Measurements from ENCODE around the gene RAB11FIP4.

RAB11FIP4 gene

DNA sequence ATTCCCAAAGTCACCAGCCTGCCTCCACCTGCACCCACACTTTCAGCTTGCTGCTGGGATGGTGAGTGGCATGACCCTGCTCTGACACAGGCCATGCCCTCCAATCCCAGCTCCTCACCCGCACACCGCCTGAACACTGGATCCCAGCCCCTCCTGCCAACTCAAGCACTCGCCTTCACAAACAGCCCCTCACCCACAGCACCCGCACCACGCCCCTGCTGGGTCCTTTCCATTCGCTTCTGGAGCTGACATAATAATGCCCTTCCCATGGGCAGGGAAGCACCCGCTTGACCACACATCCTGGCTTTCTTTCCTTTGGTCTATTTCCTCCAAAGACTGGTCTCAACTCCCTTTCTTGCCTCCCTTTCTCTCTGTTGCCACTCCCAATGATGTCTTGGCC is 57.6 kb downstream of the RAB11FIP4 start:
- TF ChIP-seq, protein P1, sequence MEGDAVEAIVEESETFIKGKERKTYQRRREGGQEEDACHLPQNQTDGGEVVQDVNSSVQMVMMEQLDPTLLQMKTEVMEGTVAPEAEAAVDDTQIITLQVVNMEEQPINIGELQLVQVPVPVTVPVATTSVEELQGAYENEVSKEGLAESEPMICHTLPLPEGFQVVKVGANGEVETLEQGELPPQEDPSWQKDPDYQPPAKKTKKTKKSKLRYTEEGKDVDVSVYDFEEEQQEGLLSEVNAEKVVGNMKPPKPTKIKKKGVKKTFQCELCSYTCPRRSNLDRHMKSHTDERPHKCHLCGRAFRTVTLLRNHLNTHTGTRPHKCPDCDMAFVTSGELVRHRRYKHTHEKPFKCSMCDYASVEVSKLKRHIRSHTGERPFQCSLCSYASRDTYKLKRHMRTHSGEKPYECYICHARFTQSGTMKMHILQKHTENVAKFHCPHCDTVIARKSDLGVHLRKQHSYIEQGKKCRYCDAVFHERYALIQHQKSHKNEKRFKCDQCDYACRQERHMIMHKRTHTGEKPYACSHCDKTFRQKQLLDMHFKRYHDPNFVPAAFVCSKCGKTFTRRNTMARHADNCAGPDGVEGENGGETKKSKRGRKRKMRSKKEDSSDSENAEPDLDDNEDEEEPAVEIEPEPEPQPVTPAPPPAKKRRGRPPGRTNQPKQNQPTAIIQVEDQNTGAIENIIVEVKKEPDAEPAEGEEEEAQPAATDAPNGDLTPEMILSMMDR (IDR thresholded peaks at IDR 0.05; ENCODE audit: control insufficient read depth, insufficient read depth, low read depth, low read length, missing control alignments): no peak
- no peak overlapping the region for H3K4me3 ChIP-seq (ENCODE audit: control insufficient read depth, low read depth, low read length)
- DNase-seq (ENCODE audit: low read depth): no peak

DNA sequence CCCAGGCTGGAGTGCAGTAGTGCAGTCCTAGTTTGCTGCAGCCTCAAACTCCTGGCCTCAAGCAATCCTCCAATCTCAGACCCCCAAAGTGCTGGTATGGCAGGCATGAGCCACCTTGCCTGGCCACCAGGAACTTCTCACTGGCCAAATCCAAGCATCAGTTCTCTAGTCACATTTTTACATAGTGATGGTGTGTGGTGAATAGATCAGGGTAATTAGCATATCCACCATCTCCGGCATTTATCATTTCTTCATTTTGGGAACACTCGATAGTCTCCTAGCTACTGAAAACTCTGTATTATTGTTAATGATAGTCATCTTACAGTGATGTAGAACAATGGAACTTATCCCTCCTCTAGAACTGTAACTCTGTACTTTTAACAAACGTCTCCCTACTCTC is 58.3 kb downstream of the RAB11FIP4 start:
- TF ChIP-seq, protein P1 (IDR thresholded peaks at IDR 0.05; ENCODE audit: control insufficient read depth, insufficient read depth, low read depth, low read length, missing control alignments): no peak
- no peak overlapping the region for H3K4me3 ChIP-seq (ENCODE audit: control insufficient read depth, low read depth, low read length)

DNA sequence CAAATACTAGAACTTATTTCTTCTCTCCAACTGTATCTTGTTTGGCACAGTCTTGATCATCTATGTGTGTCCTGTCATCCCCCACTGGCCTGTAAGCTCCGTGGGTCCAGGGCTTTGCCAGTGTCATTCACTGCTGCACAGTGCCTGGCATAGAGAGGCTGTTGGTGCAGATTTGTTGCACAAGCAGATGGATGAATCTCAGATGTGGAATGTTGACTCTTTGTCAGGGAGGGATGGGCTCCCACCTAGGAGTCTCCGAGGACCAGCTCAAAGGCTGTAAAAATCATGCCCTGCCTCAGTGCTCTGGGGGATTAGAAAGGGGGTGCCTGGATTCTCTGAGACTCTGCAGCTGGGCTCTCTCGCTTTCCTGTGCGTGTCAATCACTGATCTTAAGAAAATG is 60.6 kb downstream of the RAB11FIP4 start:
- no peak overlapping the region for H3K4me3 ChIP-seq (ENCODE audit: control insufficient read depth, low read depth, low read length)
- DNase-seq (ENCODE audit: low read depth): no peak
- TF ChIP-seq, protein P1 (IDR thresholded peaks at IDR 0.05; ENCODE audit: control insufficient read depth, insufficient read depth, low read depth, low read length, missing control alignments): no peak

More for the DNA sequence above, 58.3 kb downstream of the RAB11FIP4 start:
- DNase-seq (ENCODE audit: low read depth): no peak

DNA sequence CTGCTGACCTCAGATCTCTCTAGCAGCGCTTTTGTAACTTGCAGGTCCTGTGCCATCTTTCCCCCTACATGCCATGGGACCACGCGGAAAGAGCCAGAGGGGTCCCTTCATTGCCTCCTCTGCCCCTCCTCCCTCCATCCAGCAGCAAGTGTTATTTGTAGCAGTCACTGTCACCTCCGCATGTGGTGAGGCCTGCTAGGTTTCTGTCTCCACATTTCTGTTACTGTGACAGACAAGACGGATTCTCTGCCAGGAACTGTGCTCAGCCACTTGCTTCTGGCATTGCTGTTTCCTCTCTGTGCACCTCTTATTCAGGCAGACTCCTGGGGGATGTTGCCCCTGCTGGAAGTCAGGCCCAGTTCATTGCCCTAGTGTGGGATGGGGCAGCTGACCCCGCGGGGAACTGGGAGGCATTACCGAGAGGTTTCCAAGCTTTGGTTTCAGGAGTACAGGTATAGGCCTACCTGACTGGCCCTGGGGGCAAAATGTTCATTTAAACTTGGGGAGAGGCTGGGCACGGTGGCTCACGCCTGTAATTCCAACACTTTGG is 61.2 kb downstream of the RAB11FIP4 start:
- no peak overlapping the region for H3K4me3 ChIP-seq (ENCODE audit: control insufficient read depth, low read depth, low read length)
- no peak for DNase-seq (ENCODE audit: low read depth)
- TF ChIP-seq, protein P1 (IDR thresholded peaks at IDR 0.05; ENCODE audit: control insufficient read depth, insufficient read depth, low read depth, low read length, missing control alignments): no peak

DNA sequence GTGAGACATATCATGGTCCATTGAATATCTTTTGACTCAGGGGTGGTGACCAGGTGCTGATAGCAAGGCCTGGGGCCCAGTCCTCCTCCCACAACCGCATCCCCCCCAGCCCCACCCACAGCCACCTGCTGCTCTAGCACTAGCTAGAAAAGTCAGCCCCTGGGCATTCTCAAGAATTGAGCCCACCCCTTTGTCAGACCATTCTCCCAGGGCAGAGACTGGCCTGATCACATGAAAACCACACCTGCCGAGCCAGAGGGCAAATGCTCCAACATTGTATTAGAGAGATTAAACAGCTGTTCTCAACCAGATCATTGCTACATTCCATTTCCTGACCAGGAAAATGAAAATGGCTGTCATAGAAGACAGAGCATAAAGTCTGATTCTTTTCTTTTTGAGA is 62.4 kb downstream of the RAB11FIP4 start:
- DNase-seq (ENCODE audit: low read depth): no peak
- no peak overlapping the region for H3K4me3 ChIP-seq (ENCODE audit: control insufficient read depth, low read depth, low read length)
- TF ChIP-seq, protein P1 (IDR thresholded peaks at IDR 0.05; ENCODE audit: control insufficient read depth, insufficient read depth, low read depth, low read length, missing control alignments): no peak

DNA sequence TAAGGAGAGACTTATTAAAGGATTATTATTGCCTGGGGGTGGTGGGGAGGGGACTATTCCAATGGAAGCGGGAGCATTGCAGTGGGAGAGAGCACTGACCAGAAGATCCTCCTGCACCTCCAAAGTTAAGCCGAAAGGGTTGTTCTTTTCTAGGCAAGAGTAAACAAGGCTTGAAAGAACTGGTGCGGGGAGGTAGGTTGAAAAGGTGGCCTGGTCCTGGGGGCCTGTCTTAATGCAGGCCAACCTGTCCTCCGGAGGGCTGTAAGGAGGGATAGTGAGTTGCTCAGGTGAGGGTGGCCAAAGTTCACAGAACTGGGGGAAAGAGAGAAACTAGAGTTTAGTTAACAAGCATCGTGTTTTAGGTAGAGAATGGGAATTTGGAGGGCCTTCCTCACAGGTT is 65.3 kb downstream of the RAB11FIP4 start:
- DNase-seq (ENCODE audit: low read depth): no peak
- TF ChIP-seq, protein P1 (IDR thresholded peaks at IDR 0.05; ENCODE audit: control insufficient read depth, insufficient read depth, low read depth, low read length, missing control alignments): no peak
- H3K4me3 ChIP-seq (ENCODE audit: control insufficient read depth, low read depth, low read length): no peak overlapping the region

All from AG09309 (cell line).